DOHH2 (cell line): ENCODE data around the gene PROC.

Experiments
- H3F3A ChIP-seq: fragments of 200-600 bp; sonication (generic), shearing (Covaris generic); 2 replicates; pipeline ENCODE4 v1.6.0; 2016; ENCODE audit warnings: antibody characterized with exemption, mild to moderate bottlenecking; ENCODE audit not compliant: control insufficient read depth, insufficient read depth
- H3K27ac ChIP-seq: fragments of 200-600 bp; sonication (generic); 2 replicates; pipeline ENCODE4 v1.5.1; 2014; ENCODE audit warnings: low read depth, mild to moderate bottlenecking, low read length, moderate library complexity
- H3K27me3 ChIP-seq: fragments of 200-600 bp; sonication (generic); 2 replicates; pipeline ENCODE4 v1.6.1; 2014; ENCODE audit warnings: mild to moderate bottlenecking, low read length, mixed read lengths; ENCODE audit not compliant: control insufficient read depth
- H3K36me3 ChIP-seq: fragments of 200-600 bp; sonication (generic); 2 replicates; pipeline ENCODE4 v1.6.1; 2014; ENCODE audit warnings: mild to moderate bottlenecking, low read length, moderate library complexity, mixed read lengths; ENCODE audit not compliant: control insufficient read depth
- H3K4me1 ChIP-seq: fragments of 200-600 bp; sonication (generic); 2 replicates; pipeline ENCODE4 v1.6.1; 2014; ENCODE audit warnings: mild to moderate bottlenecking, low read length, mixed read lengths; ENCODE audit not compliant: control insufficient read depth
- H3K4me2 ChIP-seq: fragments of 200-600 bp; sonication (generic); 2 replicates; pipeline ENCODE4 v1.6.0; 2014; ENCODE audit warnings: mild to moderate bottlenecking, low read length, moderate library complexity
- H3K4me3 ChIP-seq: fragments of 200-600 bp; sonication (generic); 2 replicates; pipeline ENCODE4 v1.5.1; 2014; ENCODE audit warnings: mild to moderate bottlenecking, low read length, mixed read lengths
- H3K79me2 ChIP-seq: fragments of 200-600 bp; sonication (generic); 2 replicates; pipeline ENCODE4 v1.6.1; 2014; ENCODE audit warnings: mild to moderate bottlenecking, low read length, mixed read lengths; ENCODE audit not compliant: control insufficient read depth
- H3K9me2 ChIP-seq: fragments of 200-600 bp; sonication (generic); replicated peaks from 2 replicates; pipeline ENCODE4 v1.6.1; 2014; ENCODE audit warnings: mild to moderate bottlenecking, low read length, mixed read lengths; ENCODE audit not compliant: control insufficient read depth
- H3K9me3 ChIP-seq: fragments of 200-600 bp; sonication (generic); 2 replicates; pipeline ENCODE4 v1.6.1; 2014; ENCODE audit warnings: antibody characterized with exemption, low read length, mixed read lengths; ENCODE audit not compliant: control insufficient read depth, insufficient read depth
- H4K20me1 ChIP-seq: fragments of 200-600 bp; sonication (generic); 2 replicates; pipeline ENCODE4 v1.6.0; 2014; ENCODE audit warnings: low read depth, mild to moderate bottlenecking, antibody characterized with exemption, low read length, moderate library complexity; ENCODE audit not compliant: control insufficient read depth, insufficient read depth
- EZH2phosphoT487 ChIP-seq: fragments of 200-600 bp; sonication (generic); IDR thresholded peaks from 2 replicates; pipeline ENCODE4 v1.6.1; 2017; ENCODE audit warnings: borderline replicate concordance, mild to moderate bottlenecking, antibody characterized with exemption, low read length, moderate library complexity, mixed read lengths
- TF ChIP-seq, protein P1 (sequence below): fragments of 200-600 bp; sonication (generic); IDR thresholded peaks from one replicate; pipeline ENCODE4 v1.5.1; 2014; ENCODE audit warnings: antibody characterized with exemption, mild to moderate bottlenecking, low read depth, low read length; ENCODE audit not compliant: poor library complexity, severe bottlenecking

PROC gene

GRCh38 chr2:127472268-127472667 is 54.0 kb downstream of the PROC start:
- Histone ChIP-seq H3K9me3 (peaks cover 6% of the 10 kb centered on the region; the same call in 1 of the 2 replicates), H3K79me2 (no peaks in the 10 kb centered on the region), H3K36me3 (peaks cover 3% of the 10 kb centered on the region; the same call in 1 of the 2 replicates), H3K4me1 (no peaks in the 10 kb centered on the region), H3K4me2 (no peak overlapping the region), H3K27ac (no peak overlapping the region), H4K20me1 (no peaks in the 10 kb centered on the region), H3K4me3 (no peak overlapping the region), H3F3A (no peaks in the 10 kb centered on the region), H3K9me2 (no peaks in the 10 kb centered on the region), H3K27me3 (no peaks in the 10 kb centered on the region)
- TF ChIP-seq EZH2phosphoT487, result no peak
- TF ChIP-seq, protein P1, sequence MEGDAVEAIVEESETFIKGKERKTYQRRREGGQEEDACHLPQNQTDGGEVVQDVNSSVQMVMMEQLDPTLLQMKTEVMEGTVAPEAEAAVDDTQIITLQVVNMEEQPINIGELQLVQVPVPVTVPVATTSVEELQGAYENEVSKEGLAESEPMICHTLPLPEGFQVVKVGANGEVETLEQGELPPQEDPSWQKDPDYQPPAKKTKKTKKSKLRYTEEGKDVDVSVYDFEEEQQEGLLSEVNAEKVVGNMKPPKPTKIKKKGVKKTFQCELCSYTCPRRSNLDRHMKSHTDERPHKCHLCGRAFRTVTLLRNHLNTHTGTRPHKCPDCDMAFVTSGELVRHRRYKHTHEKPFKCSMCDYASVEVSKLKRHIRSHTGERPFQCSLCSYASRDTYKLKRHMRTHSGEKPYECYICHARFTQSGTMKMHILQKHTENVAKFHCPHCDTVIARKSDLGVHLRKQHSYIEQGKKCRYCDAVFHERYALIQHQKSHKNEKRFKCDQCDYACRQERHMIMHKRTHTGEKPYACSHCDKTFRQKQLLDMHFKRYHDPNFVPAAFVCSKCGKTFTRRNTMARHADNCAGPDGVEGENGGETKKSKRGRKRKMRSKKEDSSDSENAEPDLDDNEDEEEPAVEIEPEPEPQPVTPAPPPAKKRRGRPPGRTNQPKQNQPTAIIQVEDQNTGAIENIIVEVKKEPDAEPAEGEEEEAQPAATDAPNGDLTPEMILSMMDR, result no peak

GRCh38 chr2:127475788-127476187 is 57.6 kb downstream of the PROC start:
- Histone ChIP-seq H4K20me1 (no peaks in the 10 kb centered on the region), H3K9me3 (peaks cover 6% of the 10 kb centered on the region; the same call in 1 of the 2 replicates), H3K79me2 (no peaks in the 10 kb centered on the region), H3K9me2 (no peaks in the 10 kb centered on the region), H3F3A (peaks cover 5% of the 10 kb centered on the region; the same call in 1 of the 2 replicates), H3K4me2 (no peak overlapping the region), H3K4me1 (no peaks in the 10 kb centered on the region), H3K27me3 (no peaks in the 10 kb centered on the region), H3K36me3 (peaks cover 6% of the 10 kb centered on the region), H3K27ac (no peak overlapping the region), H3K4me3 (no peak overlapping the region)
- TF ChIP-seq, protein P1, result no peak
- no peak for TF ChIP-seq EZH2phosphoT487
